ENCODE results near the gene ATP5F1C. TPM values are rescaled to one million over a fixed set of nuclear protein-coding genes. Genes with fewer than 3 reads are reported as not detected.

Gene ATP5F1C
- total RNA-seq, 1 experiment from 2014 or later, result 284 TPM

- DNase-seq, result no peak
- H3K27me3 ChIP-seq (ENCODE audit: insufficient read depth, low read depth), result no peaks in the 10 kb centered on the region
- H3K4me3 ChIP-seq, result no peak overlapping the region
- BruUV-seq (replicated peaks), result no TSS peak
- H3K9me3 ChIP-seq (ENCODE audit: insufficient read depth, low read depth), result no peaks in the 10 kb centered on the region
- no peaks in the 10 kb centered on the region for H3F3A ChIP-seq (ENCODE audit: insufficient read depth, low read depth)
- no peaks in the 10 kb centered on the region for H3K9me2 ChIP-seq (ENCODE audit: insufficient read depth)
- ChIA-PET CTCF (interaction anchor here (0.6 kb wide), 1 partner anchor 32 kb away, joined by 4 read pairs; no protein-coding TSS in a partner anchor), POLR2A (ENCODE audit: unreplicated experiment) (no interaction called here)
- no peak overlapping the region for H3K4me2 ChIP-seq
- H3K79me2 ChIP-seq (ENCODE audit: low read depth), result no peaks in the 10 kb centered on the region
- no peak for TF ChIP-seq CTCF (conservative IDR thresholded peaks at IDR 0.05)
- no peak for TF ChIP-seq EZH2 (IDR thresholded peaks at IDR 0.05; ENCODE audit: low read depth)
- H3K27ac ChIP-seq, result no peak overlapping the region
- H4K20me1 ChIP-seq (ENCODE audit: insufficient read depth), result no peaks in the 10 kb centered on the region
- H3K4me1 ChIP-seq (replicated peaks; ENCODE audit: insufficient read depth), result no peaks in the 10 kb centered on the region
- intact Hi-C loops (cut with micrococcal nuclease; ENCODE audit: unreplicated experiment), result no loop called here
- H2AFZ ChIP-seq, result no peak overlapping the region
- H3K36me3 ChIP-seq (ENCODE audit: low read depth), result no peaks in the 10 kb centered on the region
These were observed 48.6 kb downstream of the ATP5F1C start for GRCh38 chr10:7836571-7836970.

- H4K20me1 ChIP-seq (ENCODE audit: insufficient read depth), result no peaks in the 10 kb centered on the region
- no peak overlapping the region for H3K27ac ChIP-seq
- H3K4me2 ChIP-seq, result no peak overlapping the region
- DNase-seq, result no peak
- H3K4me1 ChIP-seq (replicated peaks; ENCODE audit: insufficient read depth), result no peaks in the 10 kb centered on the region
- no peaks in the 10 kb centered on the region for H3F3A ChIP-seq (ENCODE audit: insufficient read depth, low read depth)
- no peaks in the 10 kb centered on the region for H3K9me2 ChIP-seq (ENCODE audit: insufficient read depth)
- no peaks in the 10 kb centered on the region for H3K36me3 ChIP-seq (ENCODE audit: low read depth)
- H2AFZ ChIP-seq, result no peak overlapping the region
- no peak for TF ChIP-seq EZH2 (IDR thresholded peaks at IDR 0.05; ENCODE audit: low read depth)
- TF ChIP-seq CTCF (conservative IDR thresholded peaks at IDR 0.05), result no peak
- BruUV-seq (replicated peaks), result no TSS peak
- H3K79me2 ChIP-seq (ENCODE audit: low read depth), result no peaks in the 10 kb centered on the region
- ChIA-PET POLR2A (ENCODE audit: unreplicated experiment) (no interaction called here), CTCF (no interaction called here)
- H3K27me3 ChIP-seq (ENCODE audit: insufficient read depth, low read depth), result no peaks in the 10 kb centered on the region
- H3K9me3 ChIP-seq (ENCODE audit: insufficient read depth, low read depth), result no peaks in the 10 kb centered on the region
- intact Hi-C loops (cut with micrococcal nuclease; ENCODE audit: unreplicated experiment), result no loop called here
- no peak overlapping the region for H3K4me3 ChIP-seq
These were observed 58.6 kb downstream of the ATP5F1C start for GRCh38 chr10:7846591-7846990.

GRCh38 chr10:7853226-7853842 is 65.4 kb downstream of the ATP5F1C start:
- H3K27ac ChIP-seq, result no peak overlapping the region
- no peaks in the 10 kb centered on the region for H3K79me2 ChIP-seq (ENCODE audit: low read depth)
- H3K9me2 ChIP-seq (ENCODE audit: insufficient read depth), result no peaks in the 10 kb centered on the region
- H3K27me3 ChIP-seq (ENCODE audit: insufficient read depth, low read depth), result no peaks in the 10 kb centered on the region
- DNase-seq, result no peak
- POLR2A ChIA-PET (ENCODE audit: unreplicated experiment), result no interaction called here
- no peaks in the 10 kb centered on the region for H3K9me3 ChIP-seq (ENCODE audit: insufficient read depth, low read depth)
- CTCF ChIA-PET, result no interaction called here
- no peaks in the 10 kb centered on the region for H3F3A ChIP-seq (ENCODE audit: insufficient read depth, low read depth)
- H3K4me2 ChIP-seq, result no peak overlapping the region
- H2AFZ ChIP-seq, result no peak overlapping the region
- H3K4me1 ChIP-seq (replicated peaks; ENCODE audit: insufficient read depth), result no peaks in the 10 kb centered on the region
- TF ChIP-seq CTCF (conservative IDR thresholded peaks at IDR 0.05) (no peak), EZH2 (IDR thresholded peaks at IDR 0.05; ENCODE audit: low read depth) (no peak)
- intact Hi-C loops (cut with micrococcal nuclease; ENCODE audit: unreplicated experiment), result no loop called here
- no peaks in the 10 kb centered on the region for H4K20me1 ChIP-seq (ENCODE audit: insufficient read depth)
- H3K36me3 ChIP-seq (ENCODE audit: low read depth), result no peaks in the 10 kb centered on the region
- no peak overlapping the region for H3K4me3 ChIP-seq
- BruUV-seq (replicated peaks), result no TSS peak
